Subcutaneous abdominal adipose tissue (tissue), 5 donors: ENCODE measurements around the gene TCTN3.
"Not testable (repeated sequence)": the region's sequence is repeated elsewhere in the genome, so short reads cannot be mapped to it uniquely, and the experiment has no call there.

Experiments used
- H3K27ac ChIP-seq: one replicate; pipeline ENCODE4 v1.7.0; 2013; ENCODE audit warnings: low read depth, mild to moderate bottlenecking, inconsistent platforms, low read length, moderate library complexity
- H3K27me3 ChIP-seq, 5 donors: one replicate each; pipeline ENCODE4 v1.7.0; 2013; ENCODE audit warnings: low read length in 5 of 5, inconsistent platforms in 1 of 5; ENCODE audit not compliant: control insufficient read depth in 5 of 5, insufficient read depth in 4 of 5
- H3K36me3 ChIP-seq, 5 donors: one replicate each; pipeline ENCODE4 v1.7.0; 2013; ENCODE audit warnings: low read length in 5 of 5; ENCODE audit not compliant: control insufficient read depth in 5 of 5, insufficient read depth in 5 of 5
- H3K4me1 ChIP-seq, 5 donors: one replicate each; pipeline ENCODE4 v1.7.0; 2013; ENCODE audit warnings: low read length in 5 of 5, mild to moderate bottlenecking in 3 of 5, moderate library complexity in 1 of 5; ENCODE audit not compliant: control insufficient read depth in 5 of 5, insufficient read depth in 5 of 5
- H3K4me3 ChIP-seq, 5 donors: one replicate each; pipeline ENCODE4 v1.7.0; 2013; ENCODE audit warnings: low read length in 5 of 5, low read depth in 1 of 5
- H3K9ac ChIP-seq, 5 donors: one replicate each; pipeline ENCODE4 v1.7.0; 2013; ENCODE audit warnings: low read length in 5 of 5, mild to moderate bottlenecking in 4 of 5, moderate library complexity in 3 of 5
- H3K9me3 ChIP-seq, 5 donors: one replicate each; pipeline ENCODE4 v1.7.0; 2013; ENCODE audit warnings: low read length in 5 of 5; ENCODE audit not compliant: control insufficient read depth in 5 of 5
- donor health status: healthy.
- donor health status: healthy.
- donor health status: healthy.
- donor health status: healthy.
- donor health status: healthy.

Gene TCTN3

GRCh38 chr10:95722496-95722895 is 28.8 kb upstream of the TCTN3 start:
- H3K4me3 ChIP-seq, H3K27ac ChIP-seq: not testable (repeated sequence)

GRCh38 chr10:95720745-95721144 is 27.0 kb upstream of the TCTN3 start:
- not testable (repeated sequence) for H3K9ac ChIP-seq, H3K36me3 ChIP-seq, H3K9me3 ChIP-seq, H3K4me3 ChIP-seq, H3K4me1 ChIP-seq, H3K27me3 ChIP-seq, H3K27ac ChIP-seq

More at GRCh38 chr10:95722496-95722895, 28.8 kb upstream of the TCTN3 start:
- H3K4me1 ChIP-seq, H3K9me3 ChIP-seq, H3K9ac ChIP-seq, H3K27me3 ChIP-seq, H3K36me3 ChIP-seq: not testable (repeated sequence)

GRCh38 chr10:95716866-95717265 is 23.1 kb upstream of the TCTN3 start:
- no peak overlapping the region for H3K4me3 ChIP-seq
- H3K9ac ChIP-seq = no peak overlapping the region
- no peak overlapping the region for H3K27ac ChIP-seq
- H3K4me1 ChIP-seq = no peaks in the 10 kb centered on the region
- no peaks in the 10 kb centered on the region for H3K9me3 ChIP-seq
- no peaks in the 10 kb centered on the region for H3K27me3 ChIP-seq
- H3K36me3 ChIP-seq = no peaks in the 10 kb centered on the region

- H3K27ac ChIP-seq = no peak overlapping the region
- H3K36me3 ChIP-seq = no peaks in the 10 kb centered on the region
- no peaks in the 10 kb centered on the region for H3K9me3 ChIP-seq
- no peaks in the 10 kb centered on the region for H3K4me1 ChIP-seq
- H3K9ac ChIP-seq = no peak overlapping the region
- no peak overlapping the region for H3K4me3 ChIP-seq
- no peaks in the 10 kb centered on the region for H3K27me3 ChIP-seq
These were observed 22.7 kb upstream of the TCTN3 start for GRCh38 chr10:95716466-95716865.

GRCh38 chr10:95711492-95711891 is 17.8 kb upstream of the TCTN3 start:
- no peaks in the 10 kb centered on the region for H3K36me3 ChIP-seq
- H3K27ac ChIP-seq = no peak overlapping the region
- no peaks in the 10 kb centered on the region for H3K27me3 ChIP-seq
- no peaks in the 10 kb centered on the region for H3K4me1 ChIP-seq
- H3K9me3 ChIP-seq = no peaks in the 10 kb centered on the region
- no peak overlapping the region for H3K4me3 ChIP-seq
- H3K9ac ChIP-seq = no peak overlapping the region

- Histone ChIP-seq H3K27me3 (no peaks in the 10 kb centered on the region), H3K9me3 (no peaks in the 10 kb centered on the region), H3K4me3 (no peak overlapping the region), H3K9ac (no peak overlapping the region), H3K27ac (no peak overlapping the region), H3K4me1 (no peaks in the 10 kb centered on the region), H3K36me3 (no peaks in the 10 kb centered on the region)
These were observed 13.3 kb upstream of the TCTN3 start for GRCh38 chr10:95706990-95707389.

- no peaks in the 10 kb centered on the region for H3K36me3 ChIP-seq
- H3K9me3 ChIP-seq = no peaks in the 10 kb centered on the region
- H3K4me3 ChIP-seq = no peak overlapping the region
- no peaks in the 10 kb centered on the region for H3K27me3 ChIP-seq
- H3K27ac ChIP-seq = no peak overlapping the region
- H3K4me1 ChIP-seq = no peaks in the 10 kb centered on the region
- no peak overlapping the region for H3K9ac ChIP-seq
These were observed 12.8 kb upstream of the TCTN3 start for GRCh38 chr10:95706573-95706972.

GRCh38 chr10:95698415-95698814 is 4.7 kb upstream of the TCTN3 start:
- H3K4me3 ChIP-seq = no peak overlapping the region
- no peaks in the 10 kb centered on the region for H3K27me3 ChIP-seq
- H3K4me1 ChIP-seq = peaks cover 0 to 6% (median 3%) of the 10 kb centered on the region in 5 donors
- H3K27ac ChIP-seq = no peak overlapping the region
- H3K36me3 ChIP-seq = no peaks in the 10 kb centered on the region
- no peaks in the 10 kb centered on the region for H3K9me3 ChIP-seq
- H3K9ac ChIP-seq = no peak overlapping the region

- no peaks in the 10 kb centered on the region for H3K36me3 ChIP-seq
- no peak overlapping the region for H3K9ac ChIP-seq
- H3K27me3 ChIP-seq = no peaks in the 10 kb centered on the region
- H3K4me3 ChIP-seq = no peak overlapping the region
- H3K4me1 ChIP-seq = peaks cover 3 to 16% (median 12%) of the 10 kb centered on the region in 5 donors
- no peaks in the 10 kb centered on the region for H3K9me3 ChIP-seq
- H3K27ac ChIP-seq = no peak overlapping the region
These were observed 3.7 kb upstream of the TCTN3 start for GRCh38 chr10:95697429-95697828.

- Histone ChIP-seq H3K4me1 (peaks cover 3 to 18% (median 13%) of the 10 kb centered on the region in 5 donors), H3K36me3 (peaks cover 5 to 17% (median 10%) of the 10 kb centered on the region in 5 donors), H3K9ac (peak overlapping the region in 1 of 5 donors; percentile 47)
These were observed 938 bp upstream of the TCTN3 start for GRCh38 chr10:95694665-95695064.

More at GRCh38 chr10:95694665-95695064, 938 bp upstream of the TCTN3 start:
- H3K27me3 ChIP-seq = no peaks in the 10 kb centered on the region
- no peak overlapping the region for H3K27ac ChIP-seq
- peak overlapping the region in 2 of 5 donors; percentile 51 to 96 for H3K4me3 ChIP-seq
- H3K9me3 ChIP-seq = no peaks in the 10 kb centered on the region
